Heart left ventricle (tissue), 16 donors: ENCODE measurements around the gene XYLT1. TPM values are rescaled to one million over a fixed set of nuclear protein-coding genes. Genes with fewer than 3 reads are reported as not detected.
A peak's percentile ranks its signal among the peaks of the same experiment; 100 is the strongest.

Experiments used
- ATAC-seq, 4 donors: fragments of 200-7000 bp; cut with Tn5 transposase; one replicate each; pipeline ENCODE4 v1.9.1; 2020 to 2022; ENCODE audit warnings: moderate library complexity in 4 of 4, mild to moderate bottlenecking in 3 of 4, moderate number of reproducible peaks in 1 of 4
- DNase-seq, 5 donors: peaks; one replicate each; pipeline ENCODE4 v3.0.0-alpha.2; 2020
- H3K27ac ChIP-seq, 12 donors: fragments of 200-600 bp; sonication (generic) in 4 of 12; one replicate each; pipeline versions ENCODE4 v1.5.0 to v1.8.0; 2016 to 2022; ENCODE audit warnings: mild to moderate bottlenecking in 2 of 12
- H3K27me3 ChIP-seq, 9 donors: fragments of 200-600 bp; sonication (generic) in 2 of 9; one replicate each; pipeline versions ENCODE4 v1.5.1 to v1.8.0; 2016 to 2022; ENCODE audit warnings: mild to moderate bottlenecking in 3 of 9
- H3K36me3 ChIP-seq, 9 donors: fragments of 200-600 bp; sonication (generic) in 2 of 9; one replicate each; pipeline versions ENCODE4 v1.5.0 to v1.8.0; 2018 to 2022; ENCODE audit warnings: mild to moderate bottlenecking in 2 of 9
- H3K4me1 ChIP-seq, 12 donors: fragments of 200-600 bp; sonication (generic) in 4 of 12; one replicate each; pipeline versions ENCODE4 v1.5.0 to v1.8.0; 2016 to 2022; ENCODE audit warnings: mild to moderate bottlenecking in 3 of 12
- H3K4me3 ChIP-seq, 12 donors: fragments of 200-600 bp; sonication (generic) in 4 of 12; one replicate each; pipeline versions ENCODE4 v1.5.0 to v1.8.0; 2017 to 2022; ENCODE audit warnings: mild to moderate bottlenecking in 9 of 12, moderate library complexity in 4 of 12
- H3K9me3 ChIP-seq, 12 donors: fragments of 200-600 bp; sonication (generic) in 4 of 12; one replicate each; pipeline versions ENCODE4 v1.5.0 to v1.8.0; 2016 to 2022; ENCODE audit warnings: mild to moderate bottlenecking in 1 of 12
- POLR2A ChIP-seq, 2 donors: fragments of 450-650 bp; IDR thresholded peaks; one replicate each; pipeline ENCODE4 v1.6.1; 2017; ENCODE audit warnings: antibody characterized with exemption in 2 of 2, mild to moderate bottlenecking in 2 of 2, moderate library complexity in 2 of 2
- WGBS, 4 donors: extraction: QIAGEN DNeasy Blood & Tissue Kit in 2 of 4; methylation state at CpG; one replicate each; pipeline versions ENCODE4 v1.1.5 to v1.1.7; 2013 to 2018; 5-methylcytosine and 5-hydroxymethylcytosine counted together
- intact Hi-C, 10 donors: fragments of 100-400 bp; cut with DNase I; formaldehyde crosslinking; loops; one replicate each; pipeline versions ENCODE4 v1.11.1 to v1.14.2; 2022
- polyA plus RNA-seq, 2 donors: library from polyadenylated mRNA; stranded (reverse); fragments of 200-250 nt; gene quantifications; one replicate each; pipeline ENCODE4 v1.2.3, GENCODE V29; 2013
- total RNA-seq, 9 donors: library from RNA; depleted of rRNA in 2 of 9; stranded (reverse); fragments of >200 nt in 2 of 9; fragmentation: NEBNext Ultra II Directional in 3 of 9; extraction: Animal tissue kit (Norgen Biotek cat#: 25700) in 3 of 9; gene quantifications; one replicate each; pipeline versions ENCODE4 v1.1.0 to v1.2.4, GENCODE V29; 2016 to 2023
- TF ChIP-seq, protein P1 (sequence below), 12 donors: fragments of 200-600 bp; sonication (generic) in 4 of 12; IDR thresholded peaks; one replicate each; pipeline versions ENCODE4 v1.5.0 to v1.8.0; 2018 to 2022; ENCODE audit warnings: antibody characterized with exemption in 12 of 12, mild to moderate bottlenecking in 5 of 12
- donor health status: ischemic (EF 13 %, LVEDD 7.1; RV severe dilation, severe dysfunction).
- donor health status: healthy with polysubstance abuse.
- donor health status: DM: no; HTN: yes; CAD: no.
- donor health status: DM: no; HTN: no; CAD: no.
- donor health status: ischemic (EF 25% LVEDD 6.9; RV normal size, moderate dysfunction).
- donor health status: ischemic (EF 25% LVEDD 5.7; RV mildly dilated, moderate dysfunction).
- donor health status: healthy.
- donor health status: DM: yes; HTN: yes; CAD: no.
- donor health status: ischemic (EF 35%, LVEDD 5.7; RV mildly dilated, moderate dysfunction).
- donor health status: nonischemic (EF 11% LVEDD 7.7; RV severe dilation, severe dysfunction).
- donor health status: DM: yes; HTN: yes; CAD: no.
- donor health status: PGD.
- donor health status: ischemic (EF 29% LVEDD 5.4; RV normal size, mild dysfunction).
- donor health status: nonischemic (EF 23%, LVEDD 6.1; RV moderate dilation, normal function).

XYLT1 gene
- total and polyA plus RNA-seq, 11 donors: 0.46 to 12.3 (median 2.4) TPM

- intact Hi-C loops: loop anchor here in 2 of 10 donors (10.0 kb wide), 4 partner anchors 50 to 480 kb away; no protein-coding TSS in a partner anchor
- no peak overlapping the region for H3K4me3 ChIP-seq
- ATAC-seq (peak; percentile 47 to 77 (median 68)), DNase-seq (peak in 3 of 5 donors; percentile 33 to 71 (median 59))
- no peaks in the 10 kb centered on the region for H3K27me3 ChIP-seq
- H3K9me3 ChIP-seq: no peaks in the 10 kb centered on the region
- TF ChIP-seq POLR2A (IDR thresholded peaks at IDR 0.05): no peak
- TF ChIP-seq, protein P1, sequence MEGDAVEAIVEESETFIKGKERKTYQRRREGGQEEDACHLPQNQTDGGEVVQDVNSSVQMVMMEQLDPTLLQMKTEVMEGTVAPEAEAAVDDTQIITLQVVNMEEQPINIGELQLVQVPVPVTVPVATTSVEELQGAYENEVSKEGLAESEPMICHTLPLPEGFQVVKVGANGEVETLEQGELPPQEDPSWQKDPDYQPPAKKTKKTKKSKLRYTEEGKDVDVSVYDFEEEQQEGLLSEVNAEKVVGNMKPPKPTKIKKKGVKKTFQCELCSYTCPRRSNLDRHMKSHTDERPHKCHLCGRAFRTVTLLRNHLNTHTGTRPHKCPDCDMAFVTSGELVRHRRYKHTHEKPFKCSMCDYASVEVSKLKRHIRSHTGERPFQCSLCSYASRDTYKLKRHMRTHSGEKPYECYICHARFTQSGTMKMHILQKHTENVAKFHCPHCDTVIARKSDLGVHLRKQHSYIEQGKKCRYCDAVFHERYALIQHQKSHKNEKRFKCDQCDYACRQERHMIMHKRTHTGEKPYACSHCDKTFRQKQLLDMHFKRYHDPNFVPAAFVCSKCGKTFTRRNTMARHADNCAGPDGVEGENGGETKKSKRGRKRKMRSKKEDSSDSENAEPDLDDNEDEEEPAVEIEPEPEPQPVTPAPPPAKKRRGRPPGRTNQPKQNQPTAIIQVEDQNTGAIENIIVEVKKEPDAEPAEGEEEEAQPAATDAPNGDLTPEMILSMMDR (IDR thresholded peaks at IDR 0.05): no peak
- H3K36me3 ChIP-seq: no peaks in the 10 kb centered on the region
- peaks cover 0 to 88% (median 26%) of the 10 kb centered on the region in 12 donors for H3K4me1 ChIP-seq
- H3K27ac ChIP-seq: peak overlapping the region in 6 of 12 donors; percentile 9 to 80 (median 46)
- WGBS, 4 donors: 7 to 16% (median 13%) methylated on average over 5 of the region's 5 CpGs
Observed at GRCh38 chr16:17345043-17345442, 125.7 kb downstream of the XYLT1 start.

GRCh38 chr16:17343728-17344127 lies 127.0 kb downstream of the XYLT1 start:
- TF ChIP-seq, protein P1 (IDR thresholded peaks at IDR 0.05): no peak
- no peak for TF ChIP-seq POLR2A (IDR thresholded peaks at IDR 0.05)
- Histone ChIP-seq H3K9me3 (no peaks in the 10 kb centered on the region), H3K27ac (peak overlapping the region in 2 of 12 donors; percentile 30 to 80), H3K36me3 (no peaks in the 10 kb centered on the region), H3K27me3 (no peaks in the 10 kb centered on the region), H3K4me1 (peaks cover 0 to 81% (median 26%) of the 10 kb centered on the region in 12 donors), H3K4me3 (no peak overlapping the region)
- intact Hi-C loops: loop anchor here in 2 of 10 donors (10.0 kb wide), 4 partner anchors 49 to 479 kb away; no protein-coding TSS in a partner anchor
- ATAC-seq (peak in 2 of 4 donors; percentile 25 to 47), DNase-seq (no peak)
- 25 to 46% (median 30%) methylated on average over 8 of the region's 8 CpGs for WGBS, 4 donors

- WGBS, 4 donors: 71 to 91% (median 81%) methylated on average over 10 of the region's 10 CpGs
- Histone ChIP-seq H3K4me3 (no peak overlapping the region), H3K27me3 (no peaks in the 10 kb centered on the region), H3K9me3 (no peaks in the 10 kb centered on the region), H3K27ac (peak overlapping the region in 2 of 12 donors; percentile 30 to 80), H3K4me1 (peaks cover 0 to 75% (median 26%) of the 10 kb centered on the region in 12 donors), H3K36me3 (no peaks in the 10 kb centered on the region)
- no peak for TF ChIP-seq POLR2A (IDR thresholded peaks at IDR 0.05)
- TF ChIP-seq, protein P1 (IDR thresholded peaks at IDR 0.05): no peak
- DNase-seq (no peak), ATAC-seq (no peak)
- intact Hi-C loops: loop anchor here in 2 of 10 donors (10.0 kb wide), 4 partner anchors 48 to 478 kb away; no protein-coding TSS in a partner anchor
Observed at GRCh38 chr16:17343028-17343427, 127.7 kb downstream of the XYLT1 start.

DNA sequence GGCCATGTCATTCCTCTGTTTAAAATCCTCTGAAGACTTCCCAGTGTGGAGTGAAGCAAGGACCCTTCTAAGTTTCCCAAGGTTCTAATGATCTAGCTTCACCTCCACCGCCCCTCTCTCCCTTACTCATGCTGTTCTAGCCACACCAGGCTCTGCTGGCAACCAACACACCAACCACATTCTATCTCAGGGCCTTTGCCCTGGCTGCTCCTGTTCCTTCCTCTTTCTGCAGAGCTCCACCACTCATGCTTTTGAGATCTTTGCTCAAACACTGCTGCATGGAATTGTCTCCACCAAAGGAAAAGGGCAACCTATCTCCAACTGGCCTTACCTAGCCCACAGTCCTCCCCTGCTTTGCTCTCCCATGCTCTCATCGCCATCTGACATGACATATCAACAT lies 128.7 kb downstream of the XYLT1 start:
- TF ChIP-seq, protein P1 (IDR thresholded peaks at IDR 0.05): no peak
- intact Hi-C loops: loop anchor here in 2 of 10 donors (10.0 kb wide), 4 partner anchors 47 to 477 kb away; no protein-coding TSS in a partner anchor
- H3K4me1 ChIP-seq: peaks cover 0 to 65% (median 20%) of the 10 kb centered on the region in 12 donors
- WGBS, 4 donors: 88 to 92% (median 90%) methylated on average over 2 of the region's 2 CpGs
- H3K36me3 ChIP-seq: no peaks in the 10 kb centered on the region
- DNase-seq (no peak), ATAC-seq (no peak)
- no peak overlapping the region for H3K4me3 ChIP-seq
- H3K27ac ChIP-seq: peak overlapping the region in 2 of 12 donors; percentile 35 to 80
- no peaks in the 10 kb centered on the region for H3K9me3 ChIP-seq
- H3K27me3 ChIP-seq: no peaks in the 10 kb centered on the region
